Fibroblast of mammary gland (primary cell): ENCODE data around the gene DCC.

ENCODE experiments used
- DNase-seq: peaks from one replicate; pipeline ENCODE4 v3.0.0-alpha.2; 2010; ENCODE audit warnings: low read depth
- H3K4me3 ChIP-seq: 2 replicates; pipeline ENCODE4 v1.5.1; 2011; ENCODE audit warnings: low read depth, mild to moderate bottlenecking, low read length, moderate library complexity; ENCODE audit not compliant: control insufficient read depth
- TF ChIP-seq, protein P1 (sequence below): conservative IDR thresholded peaks from 2 replicates; pipeline ENCODE4 v1.5.1; 2011; ENCODE audit warnings: low read depth, low read length, inconsistent platforms; ENCODE audit not compliant: control insufficient read depth, insufficient read depth

The DCC gene

DNA sequence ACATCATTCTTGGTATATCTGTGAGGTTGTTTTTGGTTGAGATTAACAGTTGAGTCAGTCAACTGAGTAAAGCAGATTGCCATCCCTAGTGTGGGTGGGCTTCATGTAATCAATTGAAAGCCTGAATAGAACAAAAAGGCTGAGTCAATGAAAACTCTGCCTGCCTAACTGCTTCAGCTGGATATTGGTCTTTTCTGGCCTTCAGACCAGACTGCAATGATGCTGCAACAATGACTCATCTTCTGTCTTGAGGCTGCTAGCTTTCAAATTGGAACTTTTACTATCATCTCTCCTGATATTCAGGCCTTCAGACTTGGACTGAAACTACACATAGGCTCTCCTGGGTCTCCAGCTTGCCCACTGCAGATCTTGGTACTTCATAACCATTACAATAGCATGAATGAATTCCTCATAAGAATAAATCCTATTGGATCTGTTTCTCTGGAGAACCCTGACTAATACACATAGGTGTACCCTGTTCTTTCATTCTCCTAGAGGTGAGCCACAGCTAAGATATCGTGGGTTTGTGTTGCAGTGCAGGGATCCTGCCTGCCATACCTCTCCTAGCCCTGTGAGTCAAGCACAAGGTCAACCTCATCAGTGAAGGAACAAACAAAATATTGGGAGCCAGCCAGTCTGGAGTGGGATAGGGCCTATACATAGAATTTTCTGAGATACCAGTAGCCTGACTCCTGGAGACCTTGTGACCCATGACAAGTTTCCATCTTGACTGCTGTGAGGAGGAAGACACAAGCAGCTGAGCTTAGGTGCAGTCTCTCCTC is 473.8 kb downstream of the DCC start:
- DNase-seq, result no peak
- TF ChIP-seq, protein P1, sequence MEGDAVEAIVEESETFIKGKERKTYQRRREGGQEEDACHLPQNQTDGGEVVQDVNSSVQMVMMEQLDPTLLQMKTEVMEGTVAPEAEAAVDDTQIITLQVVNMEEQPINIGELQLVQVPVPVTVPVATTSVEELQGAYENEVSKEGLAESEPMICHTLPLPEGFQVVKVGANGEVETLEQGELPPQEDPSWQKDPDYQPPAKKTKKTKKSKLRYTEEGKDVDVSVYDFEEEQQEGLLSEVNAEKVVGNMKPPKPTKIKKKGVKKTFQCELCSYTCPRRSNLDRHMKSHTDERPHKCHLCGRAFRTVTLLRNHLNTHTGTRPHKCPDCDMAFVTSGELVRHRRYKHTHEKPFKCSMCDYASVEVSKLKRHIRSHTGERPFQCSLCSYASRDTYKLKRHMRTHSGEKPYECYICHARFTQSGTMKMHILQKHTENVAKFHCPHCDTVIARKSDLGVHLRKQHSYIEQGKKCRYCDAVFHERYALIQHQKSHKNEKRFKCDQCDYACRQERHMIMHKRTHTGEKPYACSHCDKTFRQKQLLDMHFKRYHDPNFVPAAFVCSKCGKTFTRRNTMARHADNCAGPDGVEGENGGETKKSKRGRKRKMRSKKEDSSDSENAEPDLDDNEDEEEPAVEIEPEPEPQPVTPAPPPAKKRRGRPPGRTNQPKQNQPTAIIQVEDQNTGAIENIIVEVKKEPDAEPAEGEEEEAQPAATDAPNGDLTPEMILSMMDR, result no peak
- no peak overlapping the region for H3K4me3 ChIP-seq

DNA sequence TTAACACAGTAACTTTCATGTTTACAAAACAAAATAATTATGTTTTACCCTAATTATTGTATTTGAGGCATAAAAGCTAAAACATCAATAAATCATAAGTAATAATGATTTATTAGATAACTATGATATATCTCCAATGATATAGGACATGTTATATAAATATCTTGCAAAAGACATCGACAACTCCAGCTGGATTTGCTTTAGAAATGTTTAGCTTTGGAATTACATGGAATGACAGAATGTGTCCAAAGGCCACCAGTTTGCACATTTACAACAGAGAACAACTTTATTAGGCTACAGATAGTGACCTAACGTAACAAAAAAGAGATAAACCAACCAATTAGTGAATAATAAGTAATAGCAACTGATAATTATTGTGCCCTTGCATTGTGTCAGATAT is 475.7 kb downstream of the DCC start:
- DNase-seq, result no peak
- TF ChIP-seq, protein P1, result no peak
- no peak overlapping the region for H3K4me3 ChIP-seq

DNA sequence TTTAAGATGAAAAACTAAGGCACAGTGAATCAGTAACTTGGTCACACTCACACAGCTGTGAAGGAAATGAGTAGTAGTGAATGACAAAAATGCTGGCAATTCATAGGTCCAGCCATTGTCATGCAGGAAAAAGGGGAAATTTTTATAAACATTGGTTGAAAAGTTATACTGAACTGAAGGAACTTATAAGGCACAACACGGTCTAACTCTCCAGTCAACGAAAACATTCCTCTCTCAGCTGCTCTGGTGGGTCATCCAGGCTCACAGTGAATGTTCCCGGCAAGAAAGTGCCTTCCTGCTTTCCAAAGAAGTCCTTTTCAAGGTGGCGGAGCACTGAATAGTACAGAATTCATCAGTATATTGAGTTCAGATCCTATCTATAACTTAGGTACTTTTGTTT is 476.1 kb downstream of the DCC start:
- TF ChIP-seq, protein P1, result no peak
- H3K4me3 ChIP-seq, result no peak overlapping the region
- DNase-seq, result no peak

DNA sequence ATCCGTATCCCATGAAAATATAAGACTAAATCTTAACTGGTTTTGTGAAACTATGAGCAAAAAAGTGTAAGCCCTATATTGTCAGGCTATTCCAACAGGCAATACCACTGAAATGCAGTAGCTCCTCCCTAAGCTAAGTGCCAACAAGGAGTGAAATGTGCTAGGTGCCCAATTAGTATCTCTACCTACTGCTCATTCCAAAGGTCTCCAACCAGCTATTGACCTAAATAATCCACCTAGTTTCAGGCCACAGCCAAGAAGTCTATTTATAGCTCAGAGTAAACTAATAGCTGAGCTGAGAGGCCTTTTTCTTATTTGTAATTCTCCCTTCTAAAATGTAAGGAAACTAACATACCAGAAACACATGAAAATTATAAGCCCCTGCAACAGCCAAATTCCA is 482.2 kb downstream of the DCC start:
- no peak for DNase-seq
- TF ChIP-seq, protein P1, result no peak
- no peak overlapping the region for H3K4me3 ChIP-seq

DNA sequence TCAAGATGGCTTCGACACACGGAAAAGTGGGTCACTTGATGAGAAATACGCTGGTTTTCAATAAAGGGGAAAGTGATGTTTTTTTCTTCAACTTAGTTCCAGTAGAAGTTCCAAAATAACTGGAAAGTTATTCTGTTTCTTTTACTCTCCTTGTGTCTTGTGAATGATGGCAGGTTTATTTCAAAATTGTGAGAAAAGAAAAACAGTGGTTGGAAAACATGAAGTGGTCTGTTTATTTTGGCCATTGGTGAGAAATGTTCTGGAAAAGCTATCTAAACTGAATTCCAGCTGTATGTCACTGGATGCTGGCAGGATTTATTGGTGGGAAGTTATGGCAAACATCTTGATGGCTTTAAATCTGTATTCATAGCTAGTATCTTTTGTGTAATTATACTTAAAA is 484.1 kb downstream of the DCC start:
- no peak for DNase-seq
- H3K4me3 ChIP-seq, result no peak overlapping the region
- TF ChIP-seq, protein P1, result no peak

DNA sequence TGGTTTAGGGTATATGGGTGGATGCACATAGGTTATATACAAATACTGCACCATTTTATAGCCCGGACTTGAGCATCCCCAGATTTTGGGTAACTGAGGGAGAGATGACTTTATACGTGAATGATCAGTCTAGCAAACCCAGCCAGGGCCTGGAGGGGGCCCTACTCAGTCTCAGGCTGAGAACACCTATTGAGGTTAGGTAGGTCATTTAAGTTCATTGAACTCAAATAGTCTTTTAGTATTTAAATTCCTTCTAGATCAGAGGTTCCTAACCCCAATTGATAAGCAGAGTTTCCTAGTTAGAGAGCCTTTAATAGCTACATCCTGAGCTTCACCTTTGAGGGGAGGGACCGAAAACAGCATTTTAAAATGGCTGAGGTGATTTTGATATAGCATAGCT is 487.0 kb downstream of the DCC start:
- TF ChIP-seq, protein P1, result no peak

More for the DNA sequence above, 487.0 kb downstream of the DCC start:
- no peak overlapping the region for H3K4me3 ChIP-seq
- DNase-seq, result no peak
